ENCODE results near the gene RNASEH2A.

- TF ChIP-seq CTCF (IDR thresholded peaks at IDR 0.05) (no peak), POLR2A (IDR thresholded peaks at IDR 0.05) (no peak), POLR2AphosphoS5 (IDR thresholded peaks at IDR 0.05) (no peak)
Observed at GRCh38 chr19:12821761-12822160, 15.4 kb downstream of the RNASEH2A start.
